Naive thymus-derived CD8-positive, alpha-beta T cell (primary cell): Measurements from ENCODE around the gene C1QTNF8. TPM values are rescaled to one million over a fixed set of nuclear protein-coding genes. Genes with fewer than 3 reads are reported as not detected.

Experiments used
- ATAC-seq, 2 donors: fragments of 150-1000 bp; cut with Tn5 transposase in 1 of 2; sonication (Bioruptor Pico), chemical (Tn5 transposase) in 1 of 2; 1 replicate in 1 of 2; 2 replicates in 1 of 2; pipeline ENCODE4 v1.10.0; 2021; ENCODE audit warnings: mild to moderate bottlenecking in 2 of 2, moderate library complexity in 2 of 2
- POLR2A ChIA-PET: fragments of 350-600 bp; sonication (Branson Sonifier 250); formaldehyde crosslinking; loops from one replicate; lab custom pipeline; 2021; ENCODE audit warnings: antibody characterized with exemption; lab: Charles Lee
- DNase-seq, 10 donors: peaks; one replicate each; pipeline versions ENCODE4 v3.0.0 to v3.0.0-alpha.2; 2020 to 2022
- H3K27ac Mint-ChIP-seq, 10 donors: one replicate each; pipeline ENCODE4 v1.8.0; 2020 to 2022; ENCODE audit warnings: mild to moderate bottlenecking in 10 of 10, mixed read lengths in 10 of 10, moderate library complexity in 4 of 10, inconsistent platforms in 1 of 10
- H3K27me3 Mint-ChIP-seq, 5 donors: one replicate each; pipeline ENCODE4 v1.8.0; 2021 to 2022; ENCODE audit warnings: mixed read lengths in 5 of 5
- H3K36me3 Mint-ChIP-seq, 3 donors: one replicate each; pipeline ENCODE4 v1.8.0; 2020 to 2022; ENCODE audit warnings: mixed read lengths in 3 of 3, mild to moderate bottlenecking in 2 of 3, inconsistent platforms in 1 of 3
- H3K4me1 Mint-ChIP-seq, 4 donors: one replicate each; pipeline ENCODE4 v1.8.0; 2021 to 2022; ENCODE audit warnings: mixed read lengths in 4 of 4
- H3K4me3 Mint-ChIP-seq, 10 donors: one replicate each; pipeline ENCODE4 v1.8.0; 2020 to 2022; ENCODE audit warnings: mild to moderate bottlenecking in 10 of 10, mixed read lengths in 10 of 10, moderate library complexity in 6 of 10, inconsistent platforms in 1 of 10
- H3K9me3 Mint-ChIP-seq, 9 donors: one replicate each; pipeline ENCODE4 v1.8.0; 2020 to 2022; ENCODE audit warnings: mixed read lengths in 9 of 9, mild to moderate bottlenecking in 3 of 9, inconsistent platforms in 1 of 9, moderate library complexity in 1 of 9
- polyA plus RNA-seq, 3 donors: library from polyadenylated mRNA; unstranded; fragments of 300-500 nt; fragmentation: Illumina TruSeq; gene quantifications; one replicate each; pipeline ENCODE4 v1.2.3, GENCODE V29; 2021
- total RNA-seq, 8 experiments: library from RNA in 2 of 8; stranded (reverse) in 2 of 8; gene quantifications; one replicate each; pipeline ENCODE4 v1.2.3 and lab custom pipeline; 2021 to 2026

Gene C1QTNF8
- total and polyA plus RNA-seq, 5 experiments from 2014 or later, result not detected

- H3K4me1 Mint-ChIP-seq, result peaks cover 0 to 5% (median 1%) of the 10 kb centered on the region in 4 donors
- POLR2A ChIA-PET, result no interaction called here
Observed at GRCh38 chr16:1045993-1046911, 49.8 kb downstream of the C1QTNF8 start.

GRCh38 chr16:1045310-1045992 is 50.6 kb downstream of the C1QTNF8 start:
- DNase-seq (no peak), ATAC-seq (no peak)
- H3K27ac Mint-ChIP-seq, result no peak overlapping the region
- H3K4me1 Mint-ChIP-seq, result peaks cover 0 to 5% (median 1%) of the 10 kb centered on the region in 4 donors
- no peak overlapping the region for H3K4me3 Mint-ChIP-seq
- peaks cover 0 to 6% (median 0%) of the 10 kb centered on the region in 3 donors for H3K36me3 Mint-ChIP-seq
- H3K9me3 Mint-ChIP-seq, result peaks cover 0 to 6% (median 0%) of the 10 kb centered on the region in 9 donors
- peaks cover 0 to 7% (median 4%) of the 10 kb centered on the region in 5 donors for H3K27me3 Mint-ChIP-seq
- POLR2A ChIA-PET, result no interaction called here

More at GRCh38 chr16:1045993-1046911, 49.8 kb downstream of the C1QTNF8 start:
- no peak overlapping the region for H3K4me3 Mint-ChIP-seq
- H3K27ac Mint-ChIP-seq, result no peak overlapping the region
- DNase-seq (no peak), ATAC-seq (no peak)
- peaks cover 0 to 7% (median 4%) of the 10 kb centered on the region in 5 donors for H3K27me3 Mint-ChIP-seq
- peaks cover 0 to 6% (median 0%) of the 10 kb centered on the region in 3 donors for H3K36me3 Mint-ChIP-seq
- H3K9me3 Mint-ChIP-seq, result peaks cover 0 to 6% (median 0%) of the 10 kb centered on the region in 9 donors

GRCh38 chr16:1044460-1045309 is 51.4 kb downstream of the C1QTNF8 start:
- DNase-seq (no peak), ATAC-seq (no peak)
- no peak overlapping the region for H3K27ac Mint-ChIP-seq
- peaks cover 0 to 6% (median 0%) of the 10 kb centered on the region in 9 donors for H3K9me3 Mint-ChIP-seq
- POLR2A ChIA-PET, result interaction anchor here (0.6 kb wide), 1 partner anchor 63 kb away, joined by 5 read pairs; the partner anchor contains the start of gene SOX8
- no peak overlapping the region for H3K4me3 Mint-ChIP-seq
- peaks cover 0 to 7% (median 4%) of the 10 kb centered on the region in 5 donors for H3K27me3 Mint-ChIP-seq
- H3K4me1 Mint-ChIP-seq, result peaks cover 0 to 5% (median 1%) of the 10 kb centered on the region in 4 donors
- H3K36me3 Mint-ChIP-seq, result peaks cover 0 to 6% (median 0%) of the 10 kb centered on the region in 3 donors

GRCh38 chr16:1043881-1044451 is 52.1 kb downstream of the C1QTNF8 start:
- DNase-seq (no peak), ATAC-seq (no peak)
- Mint-ChIP-seq H3K9me3 (peaks cover 0 to 6% (median 0%) of the 10 kb centered on the region in 9 donors), H3K4me3 (no peak overlapping the region), H3K36me3 (peaks cover 0 to 6% (median 0%) of the 10 kb centered on the region in 3 donors), H3K27me3 (peaks cover 0 to 7% (median 4%) of the 10 kb centered on the region in 5 donors), H3K27ac (no peak overlapping the region), H3K4me1 (peaks cover 0 to 5% (median 1%) of the 10 kb centered on the region in 4 donors)
- POLR2A ChIA-PET, result no interaction called here

- peaks cover 0 to 6% (median 0%) of the 10 kb centered on the region in 3 donors for H3K36me3 Mint-ChIP-seq
- H3K4me3 Mint-ChIP-seq, result no peak overlapping the region
- ATAC-seq (no peak), DNase-seq (no peak)
- H3K27ac Mint-ChIP-seq, result no peak overlapping the region
- POLR2A ChIA-PET, result interaction anchor here (1.0 kb wide), 1 partner anchor 46 kb away, joined by 3 read pairs; no protein-coding TSS in a partner anchor
- H3K9me3 Mint-ChIP-seq, result peaks cover 0 to 6% (median 0%) of the 10 kb centered on the region in 9 donors
- H3K4me1 Mint-ChIP-seq, result peaks cover 0 to 5% (median 1%) of the 10 kb centered on the region in 4 donors
- peaks cover 0 to 7% (median 4%) of the 10 kb centered on the region in 5 donors for H3K27me3 Mint-ChIP-seq
Observed at GRCh38 chr16:1042866-1043265, 53.2 kb downstream of the C1QTNF8 start.

GRCh38 chr16:1042049-1042744 is 53.8 kb downstream of the C1QTNF8 start:
- Mint-ChIP-seq H3K9me3 (peaks cover 0 to 6% (median 0%) of the 10 kb centered on the region in 9 donors), H3K27ac (peak overlapping the region in 2 of 10 donors; percentile 3 to 71), H3K36me3 (peaks cover 0 to 6% (median 0%) of the 10 kb centered on the region in 3 donors), H3K4me3 (peak overlapping the region in 1 of 10 donors; percentile 67), H3K27me3 (peaks cover 0 to 7% (median 2%) of the 10 kb centered on the region in 5 donors), H3K4me1 (peaks cover 0 to 5% (median 1%) of the 10 kb centered on the region in 4 donors)
- POLR2A ChIA-PET, result interaction anchor here (1.0 kb wide), 1 partner anchor 46 kb away, joined by 3 read pairs; no protein-coding TSS in a partner anchor
- ATAC-seq (no peak), DNase-seq (no peak)

GRCh38 chr16:1040346-1040745 is 55.7 kb downstream of the C1QTNF8 start:
- H3K4me3 Mint-ChIP-seq, result no peak overlapping the region
- DNase-seq, result no peak
- no peak for ATAC-seq
- peaks cover 0 to 5% (median 2%) of the 10 kb centered on the region in 5 donors for H3K27me3 Mint-ChIP-seq
- H3K27ac Mint-ChIP-seq, result no peak overlapping the region
- POLR2A ChIA-PET, result interaction anchor here (0.7 kb wide), 1 partner anchor 142 kb away, joined by 5 read pairs; no protein-coding TSS in a partner anchor
- H3K9me3 Mint-ChIP-seq, result peaks cover 0 to 6% (median 0%) of the 10 kb centered on the region in 9 donors
- H3K4me1 Mint-ChIP-seq, result peaks cover 0 to 6% (median 1%) of the 10 kb centered on the region in 4 donors
- H3K36me3 Mint-ChIP-seq, result peaks cover 0 to 6% (median 0%) of the 10 kb centered on the region in 3 donors

GRCh38 chr16:1039762-1040161 is 56.3 kb downstream of the C1QTNF8 start:
- Mint-ChIP-seq H3K4me3 (no peak overlapping the region), H3K27me3 (peaks cover 0 to 5% (median 3%) of the 10 kb centered on the region in 5 donors), H3K9me3 (peaks cover 0 to 6% (median 0%) of the 10 kb centered on the region in 9 donors), H3K36me3 (peaks cover 0 to 6% (median 0%) of the 10 kb centered on the region in 3 donors), H3K27ac (no peak overlapping the region), H3K4me1 (peaks cover 0 to 8% (median 1%) of the 10 kb centered on the region in 4 donors)
- POLR2A ChIA-PET, result no interaction called here
- no peak for ATAC-seq
- no peak for DNase-seq

GRCh38 chr16:1038932-1039331 is 57.1 kb downstream of the C1QTNF8 start:
- H3K9me3 Mint-ChIP-seq, result peaks cover 0 to 6% (median 0%) of the 10 kb centered on the region in 9 donors
- DNase-seq (no peak), ATAC-seq (no peak)
- no peak overlapping the region for H3K27ac Mint-ChIP-seq
- peaks cover 0 to 6% (median 0%) of the 10 kb centered on the region in 3 donors for H3K36me3 Mint-ChIP-seq
- H3K4me1 Mint-ChIP-seq, result peaks cover 0 to 8% (median 1%) of the 10 kb centered on the region in 4 donors
- H3K4me3 Mint-ChIP-seq, result no peak overlapping the region
- POLR2A ChIA-PET, result interaction anchor here (0.6 kb wide), 1 partner anchor 208 kb away, joined by 4 read pairs; no protein-coding TSS in a partner anchor
- peaks cover 0 to 5% (median 3%) of the 10 kb centered on the region in 5 donors for H3K27me3 Mint-ChIP-seq
